ENCODE measurements around the gene PDLIM4.
A peak's percentile ranks its signal among the peaks of the same experiment; 100 is the strongest.

The PDLIM4 gene

DNA sequence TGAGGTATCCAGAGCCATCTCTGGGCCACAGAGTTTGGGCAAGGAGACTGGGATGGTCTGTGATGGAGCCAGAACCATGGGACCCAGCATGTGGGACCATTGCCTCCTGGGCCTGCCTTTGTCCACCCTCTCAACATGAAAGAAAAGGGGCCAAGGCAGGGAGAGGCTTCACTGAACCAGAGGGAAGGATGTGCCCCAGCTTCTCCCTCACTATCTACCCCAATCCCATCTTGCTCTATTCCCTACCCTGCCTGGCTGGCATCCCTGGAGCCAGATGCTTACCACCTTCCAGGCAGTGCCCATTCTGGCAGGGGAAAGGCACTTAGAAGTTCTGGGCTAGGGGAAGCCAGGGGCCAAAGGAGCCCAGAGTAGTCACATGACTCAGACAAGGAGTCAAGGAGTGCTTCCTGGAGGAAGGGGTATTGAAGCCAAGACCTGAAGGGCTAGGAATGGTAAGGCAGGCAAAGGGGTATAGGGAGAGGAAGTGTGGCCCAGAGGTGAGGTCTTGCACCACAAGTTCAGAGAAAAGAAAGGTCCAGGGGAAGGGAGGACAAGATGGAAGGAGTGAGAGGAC is 9.8 kb downstream of the PDLIM4 start:
- no peak for DNase-seq (ENCODE audit: low spot score)

DNA sequence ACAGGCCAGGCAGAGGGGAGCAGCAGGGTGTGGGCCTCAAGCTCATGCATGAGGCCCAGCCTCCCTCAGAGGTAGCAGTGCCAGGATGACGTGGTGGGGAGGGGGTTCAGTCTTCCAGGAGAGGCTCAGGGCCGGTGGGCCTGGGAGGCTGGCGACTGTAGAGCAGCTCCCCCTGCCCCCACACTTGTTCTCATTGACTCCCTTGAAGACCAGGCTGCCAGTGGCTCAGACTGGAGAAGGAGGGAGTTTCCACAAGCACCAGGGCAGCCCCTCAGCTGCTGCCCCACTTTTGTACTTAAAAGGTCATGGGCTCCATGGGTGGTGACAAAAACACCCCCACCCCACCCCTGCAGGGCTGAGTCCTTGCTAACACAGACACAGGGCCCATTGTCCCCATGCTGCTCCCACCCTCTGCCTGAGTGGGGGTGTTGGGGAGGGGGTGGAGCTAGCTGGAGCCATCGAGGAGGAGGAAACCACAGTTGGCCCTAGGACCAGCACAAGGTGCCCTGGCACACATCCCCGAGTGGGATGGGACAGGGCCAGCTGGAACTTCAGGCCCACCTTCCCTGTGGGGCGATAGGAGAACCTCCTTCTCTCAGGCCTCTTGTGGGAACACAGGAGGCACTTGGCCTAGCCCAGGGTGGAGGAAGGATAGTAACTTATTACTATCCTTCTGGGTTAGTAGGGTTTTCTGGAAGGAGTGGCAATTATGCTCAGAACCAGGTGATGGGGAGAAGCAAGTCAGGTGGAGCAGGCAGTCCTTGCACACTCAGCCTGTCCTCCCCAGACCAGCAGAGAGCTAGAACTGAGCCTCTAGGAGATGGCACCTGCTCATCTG is 10.7 kb downstream of the PDLIM4 start:
- no peak for DNase-seq (ENCODE audit: low spot score)

DNA sequence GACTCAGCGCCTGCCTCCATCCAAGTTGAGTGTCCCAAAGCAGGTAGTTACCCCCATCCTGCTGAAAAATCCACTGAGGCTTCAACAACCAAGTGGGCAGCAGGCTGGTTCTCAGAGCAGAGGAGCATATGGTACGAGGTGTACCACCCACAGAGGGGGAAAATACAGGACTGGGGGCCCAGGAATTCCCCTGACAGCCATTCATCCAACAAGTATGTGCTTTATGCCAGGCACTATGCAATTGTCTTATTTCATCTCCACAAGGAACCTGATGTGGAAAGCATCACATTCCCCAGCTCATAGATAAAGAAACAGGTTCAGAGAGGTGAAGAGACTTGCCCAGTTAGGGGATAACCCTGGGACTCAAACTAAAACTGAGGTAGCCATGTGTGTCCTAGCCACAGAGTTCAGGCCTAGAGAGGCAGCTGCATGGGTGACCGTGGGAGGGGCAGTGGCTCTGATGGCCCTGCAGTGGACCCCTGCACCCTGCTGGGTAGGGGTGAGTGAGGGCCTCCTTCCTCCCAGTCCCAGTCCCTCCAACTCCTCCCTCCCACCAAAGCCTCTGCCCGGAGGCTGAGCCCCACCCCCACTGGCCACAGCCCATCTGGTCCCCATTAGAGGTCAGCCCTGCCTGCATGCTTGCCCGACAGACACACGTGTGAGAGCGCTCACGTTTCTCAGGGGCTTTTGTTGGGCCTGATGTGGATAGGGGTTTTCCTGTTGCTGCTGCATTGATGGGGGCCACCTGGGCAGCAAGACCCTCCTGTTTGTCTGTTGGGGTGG is 11.5 kb downstream of the PDLIM4 start:
- no peak for DNase-seq (ENCODE audit: low spot score)

DNA sequence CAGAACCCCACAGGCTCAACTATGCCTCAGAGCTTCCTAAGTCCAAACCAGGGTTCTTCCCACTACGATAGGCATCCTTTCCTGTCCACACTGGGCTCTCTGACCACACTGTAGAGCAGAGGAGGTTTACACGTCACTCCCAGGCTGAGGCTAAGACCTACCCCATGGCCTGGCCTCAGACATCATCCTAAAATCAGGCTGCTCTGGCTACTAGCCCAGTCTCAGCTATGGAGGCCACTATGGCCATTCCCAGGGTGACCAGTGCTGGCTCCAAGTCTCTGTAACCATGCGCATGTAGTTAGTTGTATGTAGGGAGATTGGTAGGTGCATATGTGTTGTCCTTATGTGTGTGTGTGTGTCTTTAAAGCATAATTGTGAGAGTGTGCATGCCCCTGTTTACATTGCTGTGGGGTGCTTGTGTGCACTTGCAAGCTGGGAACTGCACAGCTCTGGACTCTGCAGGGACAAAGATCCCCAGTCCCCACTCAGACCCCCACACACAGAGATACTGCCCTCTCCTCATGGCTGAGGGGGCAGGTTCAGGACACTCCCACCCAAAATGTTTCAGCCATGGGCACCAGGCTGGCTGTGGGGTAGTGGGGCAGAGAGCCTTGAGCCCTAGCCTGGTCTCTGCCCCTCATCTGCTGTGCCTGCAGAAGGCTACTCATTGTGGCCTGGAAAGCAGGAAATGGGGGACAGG is 12.3 kb downstream of the PDLIM4 start:
- no peak for DNase-seq (ENCODE audit: low spot score)

DNA sequence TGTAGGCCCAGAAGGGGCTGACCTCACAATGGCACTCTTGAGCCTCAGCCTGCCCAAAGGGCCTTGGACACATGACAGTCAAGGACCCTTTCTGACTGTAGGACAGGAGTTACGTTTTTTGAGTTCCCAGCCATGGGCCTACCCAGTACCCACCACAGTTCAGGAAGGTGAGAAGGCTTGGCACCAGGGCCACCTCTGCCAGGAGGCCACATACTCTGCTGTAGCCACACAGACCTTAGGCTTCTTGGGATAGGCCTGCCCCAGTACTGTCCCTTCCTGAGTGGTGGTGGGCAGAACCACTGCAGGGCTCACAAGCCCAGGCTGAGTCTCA is 12.8 kb downstream of the PDLIM4 start:
- no peak for DNase-seq (ENCODE audit: low spot score)

DNA sequence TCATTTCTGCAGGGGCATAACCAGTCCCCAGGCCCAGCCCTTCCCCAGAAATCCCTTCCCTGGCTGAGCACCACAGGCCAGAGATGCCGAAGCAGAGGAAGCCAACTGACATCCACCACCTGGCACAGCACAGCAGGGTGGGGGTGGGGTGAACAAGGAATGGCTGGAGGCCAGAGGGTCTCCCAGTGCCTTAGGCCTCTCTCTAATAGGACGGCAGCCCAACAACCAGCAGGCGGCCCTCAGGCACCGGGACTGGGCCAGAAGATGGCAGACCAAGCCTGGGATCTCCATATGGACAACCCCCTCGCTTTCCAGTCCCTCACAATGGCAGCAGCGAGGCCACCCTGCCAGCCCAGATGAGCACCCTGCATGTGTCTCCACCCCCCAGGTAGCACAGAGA is 13.2 kb downstream of the PDLIM4 start:
- DNase-seq (ENCODE audit: low spot score) = no peak

DNA sequence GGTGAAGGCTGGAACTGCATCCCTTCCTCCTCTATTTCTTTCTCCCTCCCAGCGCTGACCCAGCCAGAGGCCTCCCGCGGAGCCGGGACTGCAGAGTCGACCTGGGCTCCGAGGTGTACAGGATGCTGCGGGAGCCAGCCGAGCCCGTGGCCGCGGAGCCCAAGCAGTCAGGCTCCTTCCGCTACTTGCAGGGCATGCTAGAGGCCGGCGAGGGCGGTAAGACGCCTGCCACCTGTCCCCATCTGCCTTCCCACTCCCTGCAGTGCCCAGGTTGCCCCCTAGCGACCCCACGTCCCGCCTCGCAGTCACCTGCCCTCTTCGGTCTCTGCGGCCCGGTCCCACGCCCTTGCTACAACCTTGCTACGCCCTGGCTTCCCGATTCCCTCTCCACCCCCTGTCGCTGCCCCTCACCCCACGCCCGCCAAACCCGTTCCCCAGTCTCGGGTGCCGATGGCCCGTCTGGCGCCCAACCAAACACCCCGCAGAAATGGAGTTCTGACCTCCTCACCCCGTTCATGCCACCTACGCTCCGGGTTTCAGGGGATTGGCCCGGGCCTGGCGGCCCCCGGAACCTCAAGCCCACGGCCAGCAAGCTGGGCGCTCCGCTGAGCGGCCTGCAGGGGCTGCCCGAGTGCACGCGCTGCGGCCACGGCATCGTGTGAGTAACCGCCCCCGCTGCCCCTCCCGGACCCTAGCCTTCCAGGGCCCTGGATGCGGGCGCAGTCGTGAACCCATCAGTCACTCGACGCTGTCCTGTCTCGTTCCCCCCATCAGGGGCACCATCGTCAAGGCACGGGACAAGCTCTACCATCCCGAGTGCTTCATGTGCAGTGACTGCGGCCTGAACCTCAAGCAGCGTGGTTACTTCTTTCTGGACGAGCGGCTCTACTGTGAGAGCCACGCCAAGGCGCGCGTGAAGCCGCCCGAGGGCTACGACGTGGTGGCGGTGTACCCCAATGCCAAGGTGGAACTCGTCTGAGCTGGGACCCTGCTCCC is 14.1 kb downstream of the PDLIM4 start:
- DNase-seq (ENCODE audit: low spot score) = no peak

DNA sequence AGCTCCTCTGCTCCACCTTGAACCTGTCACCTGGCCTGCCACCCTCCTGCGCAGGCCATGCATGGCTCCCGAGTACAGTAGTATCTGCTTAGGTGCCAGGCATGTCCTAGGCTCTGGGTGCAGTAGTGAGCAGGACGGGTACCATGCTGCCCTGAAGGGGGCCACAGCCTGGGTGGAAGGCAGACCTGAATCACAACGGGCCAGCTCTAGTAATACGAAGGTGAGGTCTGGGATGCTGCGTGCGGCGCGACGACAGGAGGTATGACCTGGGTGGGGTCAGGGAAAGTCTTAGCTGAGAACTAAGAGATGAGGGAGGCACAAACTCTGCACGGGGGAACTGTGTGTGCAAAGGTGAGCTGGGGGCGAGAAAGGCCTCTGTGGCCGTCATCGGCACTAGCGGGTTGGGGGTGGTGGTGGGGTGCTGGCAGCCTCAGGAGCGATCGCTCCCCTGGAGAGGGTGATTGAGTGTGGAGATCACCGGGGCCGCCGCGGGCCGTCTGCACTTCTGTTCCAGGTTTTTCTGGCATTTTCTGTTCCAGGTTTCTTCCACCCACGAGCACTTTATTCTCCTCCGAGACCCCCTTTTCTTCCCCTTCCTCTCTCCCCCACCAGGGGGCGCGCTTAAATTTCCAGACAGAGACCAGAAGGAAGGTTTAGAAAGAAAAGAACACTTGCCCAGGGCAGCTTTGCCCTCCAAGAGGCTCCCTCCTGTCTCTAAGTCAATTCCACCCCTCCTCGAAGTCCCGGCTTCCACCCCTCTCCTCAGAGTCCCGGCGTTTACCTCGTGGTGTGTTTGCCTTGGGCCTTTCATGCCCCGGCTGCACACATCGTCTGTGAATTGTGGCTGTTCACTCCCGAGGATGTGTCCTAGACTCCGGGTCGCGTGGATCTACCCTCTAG is 15.1 kb downstream of the PDLIM4 start:
- DNase-seq (ENCODE audit: low spot score) = peak; percentile 81

DNA sequence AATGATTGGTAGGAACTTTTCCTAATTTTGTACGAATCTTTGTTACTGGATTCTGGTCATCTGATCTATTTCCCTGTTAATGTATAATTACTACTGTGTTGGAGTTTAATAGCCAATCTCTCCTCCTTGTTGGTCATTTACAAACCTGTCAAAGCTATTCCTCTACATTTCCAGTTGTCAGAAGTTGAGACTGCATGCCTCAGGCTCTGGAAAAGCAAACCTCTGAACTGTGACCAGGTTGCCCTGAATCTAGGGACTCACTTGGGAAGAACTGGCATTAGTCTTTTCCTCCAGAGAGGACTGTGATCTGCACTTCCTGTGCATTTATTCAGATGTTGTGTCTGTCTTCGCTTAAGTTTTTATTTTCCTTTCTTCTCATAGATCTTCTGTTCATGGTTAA is 16.1 kb downstream of the PDLIM4 start:
- DNase-seq (ENCODE audit: low spot score) = no peak

DNA sequence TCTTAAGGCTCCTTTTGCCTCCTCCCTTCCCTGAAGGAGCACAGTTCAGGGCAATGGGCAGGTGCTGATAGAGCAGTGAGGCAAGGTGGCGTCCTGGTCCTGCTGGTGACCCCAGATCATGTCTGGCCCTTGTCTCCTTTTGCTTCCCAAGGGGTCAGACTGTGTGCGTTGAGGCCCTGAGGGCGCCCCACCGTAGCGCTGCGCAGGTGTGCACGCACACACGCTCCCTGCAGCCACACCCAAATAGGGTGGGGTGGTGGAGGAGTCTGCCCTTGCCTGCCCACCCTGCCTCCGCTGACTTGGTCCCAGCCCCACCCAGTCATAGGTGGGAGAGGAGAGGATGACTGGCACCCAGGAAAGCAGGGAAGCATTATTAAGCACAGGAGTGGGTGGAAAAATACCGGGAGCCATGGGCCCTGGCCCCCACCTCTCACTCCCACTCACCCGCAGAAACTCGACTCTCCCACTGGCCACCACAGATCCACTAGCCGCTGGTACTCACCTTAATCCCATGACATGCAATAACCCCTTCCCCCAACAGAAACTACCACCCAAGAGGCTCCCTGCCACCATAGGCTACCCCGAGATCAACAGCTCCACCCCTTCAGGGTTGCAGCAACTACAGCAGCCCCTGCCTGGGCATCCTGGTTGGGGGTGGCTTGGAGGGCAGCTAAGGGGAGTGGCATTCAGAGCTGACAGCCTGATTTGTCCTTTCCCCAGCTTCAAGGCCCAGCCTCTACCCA is 16.7 kb downstream of the PDLIM4 start:
- no peak for DNase-seq (ENCODE audit: low spot score)

DNA sequence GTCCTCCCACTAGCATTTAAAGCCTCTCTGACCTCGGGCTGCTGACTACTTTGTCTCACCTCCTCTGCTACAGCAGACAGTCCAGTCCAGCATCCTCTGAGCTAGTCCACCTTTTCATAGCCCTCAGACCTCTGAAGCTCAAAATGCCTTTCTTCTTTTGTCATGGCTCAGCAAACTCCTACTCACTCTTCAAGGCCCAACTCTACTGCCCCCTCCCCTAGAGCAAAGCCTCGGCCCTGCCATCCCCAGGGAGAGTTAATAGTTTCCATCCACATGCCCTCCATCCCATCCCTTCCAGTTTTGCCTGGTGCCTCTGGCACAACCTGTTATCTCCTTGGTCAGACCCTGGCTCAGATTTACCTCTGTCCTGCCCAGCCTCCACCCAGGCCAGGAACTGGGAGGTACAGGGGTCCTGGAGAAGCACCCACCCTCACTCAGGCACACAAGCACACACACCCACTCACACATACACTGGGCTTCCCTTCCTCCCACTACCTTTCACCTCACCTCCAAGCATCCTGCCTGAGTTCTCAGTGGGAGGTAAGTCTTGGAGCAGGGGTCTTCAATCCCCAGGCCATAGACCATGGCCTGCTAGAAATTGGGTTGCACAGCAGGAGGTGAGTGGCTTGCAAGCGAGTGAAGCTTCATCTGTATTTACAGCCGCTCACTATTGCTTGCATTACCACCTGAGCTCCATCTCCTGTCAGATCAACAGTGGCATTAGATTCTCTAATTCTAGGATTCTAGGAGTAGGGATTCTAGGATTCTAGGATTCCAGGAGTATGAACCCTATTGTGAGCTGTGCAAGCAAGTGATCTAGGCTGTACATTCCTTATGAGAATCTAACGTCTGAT is 18.1 kb downstream of the PDLIM4 start:
- no peak for DNase-seq (ENCODE audit: low spot score)

DNA sequence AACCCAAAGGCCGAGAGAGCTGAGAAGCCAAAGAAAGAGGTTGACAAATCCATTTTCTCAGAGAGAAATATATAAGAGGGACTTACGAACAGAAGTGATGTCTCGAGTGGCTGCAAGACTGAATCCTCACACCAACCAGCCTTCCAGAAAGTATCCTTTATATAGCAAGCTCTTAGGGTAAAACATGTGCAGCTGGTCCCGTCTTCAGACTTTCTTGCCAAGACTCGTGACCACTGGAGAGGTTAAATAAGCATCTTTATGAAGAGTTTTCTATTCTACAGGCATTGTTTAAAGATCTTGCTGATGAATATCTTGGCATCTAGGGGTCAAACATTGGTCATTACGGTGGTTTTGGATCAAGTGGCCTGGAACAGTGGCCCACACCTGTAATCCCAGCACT is 19.8 kb downstream of the PDLIM4 start:
- no peak for DNase-seq (ENCODE audit: low spot score)

DNA sequence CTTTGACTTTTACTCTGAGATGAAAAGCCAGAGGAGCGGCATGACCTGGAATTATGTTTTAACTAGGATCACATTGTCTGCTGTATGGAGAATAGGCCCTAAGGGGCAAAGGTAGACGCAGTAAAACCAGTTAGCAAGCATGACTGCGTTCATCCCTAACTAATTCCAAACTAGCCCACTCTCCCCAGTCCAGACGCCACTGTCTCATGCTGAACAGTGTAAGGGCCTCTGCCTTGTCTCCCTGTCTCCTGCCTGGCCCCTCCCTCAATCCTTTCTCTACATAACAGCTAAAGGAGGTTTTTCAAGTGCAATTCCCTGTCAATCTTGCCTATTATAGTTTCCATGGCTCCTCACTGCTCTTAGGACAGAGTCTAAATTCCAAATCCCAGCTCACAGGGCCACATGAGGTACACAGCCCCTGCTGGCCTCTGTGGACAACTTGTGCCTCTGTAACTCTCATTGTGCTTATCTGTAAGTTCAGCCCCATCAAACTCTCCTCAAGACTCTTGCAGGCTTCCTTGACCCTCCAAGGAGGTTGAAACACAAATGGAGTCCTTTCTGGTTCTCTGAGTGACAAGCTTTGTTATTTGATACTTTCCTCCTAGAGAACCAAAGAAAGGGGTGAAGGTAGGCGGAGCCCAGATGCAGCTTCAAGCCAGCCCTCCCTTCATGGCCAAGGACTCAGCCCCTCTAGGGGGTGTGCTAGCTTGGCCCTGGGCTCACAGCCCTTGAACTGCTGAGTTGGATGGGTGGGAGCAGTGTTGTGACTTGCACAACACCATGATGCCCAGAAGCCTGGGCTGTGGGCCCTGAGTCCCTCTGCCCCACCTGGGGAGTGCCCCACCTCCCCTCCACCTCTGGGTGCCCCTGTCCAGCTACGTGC is 20.7 kb downstream of the PDLIM4 start:
- DNase-seq (ENCODE audit: low spot score) = no peak

DNA sequence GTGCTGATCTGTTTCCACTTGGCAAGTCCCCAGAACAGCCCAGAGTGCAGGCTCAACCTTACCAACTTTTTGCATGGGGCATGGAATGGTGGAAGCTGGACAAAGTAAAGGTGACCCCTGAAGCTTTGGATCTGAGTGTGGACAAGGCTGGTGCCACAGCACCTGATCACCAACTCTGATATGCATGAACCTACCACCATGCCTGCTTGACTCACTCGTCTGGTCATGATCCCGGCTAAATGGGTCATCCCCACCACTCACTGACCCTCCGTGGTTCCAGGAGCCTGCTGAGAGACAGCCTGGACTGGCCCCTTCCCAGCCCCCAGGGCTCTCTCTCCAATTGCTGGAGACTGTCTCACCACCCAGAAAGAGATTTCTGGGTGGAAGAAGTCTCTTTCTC is 22.3 kb downstream of the PDLIM4 start:
- DNase-seq (ENCODE audit: low spot score) = no peak

DNA sequence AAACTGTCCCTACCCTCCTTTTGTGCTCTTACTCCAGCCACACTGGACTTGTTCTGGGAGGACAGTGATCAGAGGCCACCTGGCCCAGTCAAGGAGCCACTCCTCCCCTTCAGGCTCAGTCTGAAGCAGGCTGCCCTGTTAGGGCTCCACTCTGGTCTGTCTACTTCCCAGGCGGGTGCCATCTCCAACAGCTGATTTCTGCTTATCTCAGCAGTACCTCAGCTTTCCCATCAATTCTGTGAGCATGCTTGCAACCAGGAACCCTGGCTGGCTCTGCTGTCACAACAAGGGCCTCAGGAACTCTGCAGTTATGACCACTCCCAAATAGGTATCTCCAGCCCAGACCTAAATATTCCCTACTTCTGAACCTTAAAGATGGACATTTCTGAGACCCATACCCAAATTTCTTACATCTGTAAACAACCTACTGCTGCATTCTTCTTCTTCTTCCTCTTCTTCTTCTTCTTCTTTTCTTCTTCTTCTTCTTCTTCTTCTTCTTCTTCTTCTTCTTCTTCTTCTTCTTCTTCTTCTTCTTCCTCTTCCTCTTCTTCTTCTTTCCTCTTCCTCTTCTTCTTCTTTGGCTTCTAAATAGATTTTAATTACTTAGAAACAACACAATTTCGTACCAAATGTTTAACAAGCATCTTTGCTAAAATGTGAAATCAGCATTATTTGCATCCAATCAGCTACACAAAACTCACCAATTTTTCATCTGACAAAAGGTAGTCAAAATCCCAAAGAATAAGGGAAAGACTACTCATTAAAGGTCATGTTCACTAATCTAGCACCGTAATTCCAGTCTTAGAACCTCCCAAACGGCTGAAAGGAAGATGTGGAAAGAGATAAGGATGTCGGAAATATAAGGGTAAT is 23.1 kb downstream of the PDLIM4 start:
- no peak for DNase-seq (ENCODE audit: low spot score)

DNA sequence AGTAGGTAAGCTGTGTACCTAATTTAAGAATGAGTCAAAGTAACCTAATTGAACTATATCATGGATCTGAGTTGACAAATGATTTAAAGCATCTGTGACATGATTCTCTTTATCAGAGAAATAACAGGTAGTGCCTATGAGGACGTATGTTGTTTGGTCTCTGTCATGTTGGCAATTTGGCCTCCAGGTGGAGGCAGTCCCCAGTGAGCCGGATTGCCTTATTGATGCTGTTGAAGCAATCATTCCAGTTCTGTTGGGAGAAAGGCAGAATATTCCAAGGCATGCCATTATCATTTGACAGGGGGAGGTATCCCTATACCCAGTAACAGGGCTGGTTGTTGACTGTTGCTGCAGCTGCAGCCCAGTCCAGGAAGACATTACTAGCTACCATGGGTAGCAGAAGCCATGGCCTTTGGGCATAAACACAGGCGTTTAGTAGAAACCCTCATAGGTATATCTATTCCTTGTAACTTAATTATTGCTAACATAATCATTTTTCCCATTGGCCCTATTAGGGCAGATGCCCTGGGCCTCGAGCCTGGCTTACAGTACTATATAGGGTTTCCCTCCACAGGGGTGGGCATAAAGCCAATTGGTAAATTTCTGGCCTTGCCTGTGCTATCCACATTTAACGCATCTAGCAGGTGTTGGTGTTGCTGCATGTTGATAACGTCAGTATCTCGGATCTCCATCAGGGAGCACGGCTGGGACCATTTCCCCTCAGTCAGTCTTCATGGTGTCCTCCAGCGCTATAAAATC is 24.5 kb downstream of the PDLIM4 start:
- DNase-seq (ENCODE audit: low spot score) = no peak
